WTC11 (cell line): ENCODE data around the gene STK32C. TPM values are rescaled to one million over a fixed set of nuclear protein-coding genes. Genes with fewer than 3 reads are reported as not detected.

Experiments used
- ATAC-seq: fragments of 200-7000 bp; cut with Tn5 transposase; 2 replicates; pipeline ENCODE4 v1.10.0; 2021; ENCODE audit warnings: mild to moderate bottlenecking, moderate library complexity
- CTCF ChIA-PET: fragments of 300-600 bp; sonication (Branson Sonifier 250); formaldehyde crosslinking; loops from one replicate; lab custom pipeline; 2021; ENCODE audit warnings: antibody characterized with exemption; lab: Charles Lee
- POLR2A ChIA-PET: fragments of 350-600 bp; sonication (Branson Sonifier 250); formaldehyde crosslinking; loops from one replicate; lab custom pipeline; 2021; ENCODE audit warnings: antibody characterized with exemption; lab: Charles Lee
- DNase-seq: peaks from one replicate; pipeline ENCODE4 v3.0.0; 2021; ENCODE audit warnings: low spot score
- H3K27ac Mint-ChIP-seq: 2 replicates; pipeline ENCODE4 v1.8.0; 2021; ENCODE audit warnings: mixed read lengths
- H3K27me3 Mint-ChIP-seq: 2 replicates; pipeline ENCODE4 v1.8.0; 2021; ENCODE audit warnings: low read depth, mild to moderate bottlenecking, moderate library complexity, mixed read lengths
- H3K36me3 Mint-ChIP-seq: 2 replicates; pipeline ENCODE4 v1.8.0; 2021; ENCODE audit warnings: mixed read lengths
- H3K4me1 Mint-ChIP-seq: 2 replicates; pipeline ENCODE4 v1.8.0; 2022; ENCODE audit warnings: mixed read lengths
- H3K4me3 Mint-ChIP-seq: 2 replicates; pipeline ENCODE4 v1.8.0; 2021; ENCODE audit warnings: mild to moderate bottlenecking, moderate library complexity, mixed read lengths
- H3K9me3 Mint-ChIP-seq: 2 replicates; pipeline ENCODE4 v1.8.0; 2021; ENCODE audit warnings: mixed read lengths
- JUN ChIP-seq: sonication (generic); formaldehyde crosslinking; IDR thresholded peaks from 2 replicates; pipeline ENCODE4 v1.8.0; 2023; ENCODE audit warnings: mild to moderate bottlenecking, missing genetic modification reagents
- NFE2L1 ChIP-seq: sonication (generic); formaldehyde crosslinking; IDR thresholded peaks from 2 replicates; pipeline ENCODE4 v1.8.1; 2023; ENCODE audit warnings: missing genetic modification reagents
- NFYB ChIP-seq: sonication (generic); formaldehyde crosslinking; conservative IDR thresholded peaks from 2 replicates; pipeline ENCODE4 v1.8.0; 2022; ENCODE audit warnings: low read depth, missing genetic modification reagents
- NR2C2 ChIP-seq: sonication (generic); formaldehyde crosslinking; IDR thresholded peaks from 2 replicates; pipeline ENCODE4 v1.8.0; 2022; ENCODE audit warnings: mild to moderate bottlenecking, missing genetic modification reagents
- OVOL2 ChIP-seq: fragments of 250-450 bp; sonication (Bioruptor Pico); IDR thresholded peaks from 2 replicates; pipeline ENCODE4 v1.9.0; 2021; ENCODE audit warnings: mild to moderate bottlenecking, borderline replicate concordance
- SMAD3 ChIP-seq: sonication (generic); formaldehyde crosslinking; IDR thresholded peaks from 2 replicates; pipeline ENCODE4 v1.8.0; 2022; ENCODE audit warnings: missing genetic modification reagents, mild to moderate bottlenecking, borderline replicate concordance
- SMAD4 ChIP-seq: sonication (generic); formaldehyde crosslinking; IDR thresholded peaks from 2 replicates; pipeline ENCODE4 v1.8.0; 2022; ENCODE audit warnings: mild to moderate bottlenecking, missing genetic modification reagents
- ZNF138 ChIP-seq: sonication (generic); formaldehyde crosslinking; conservative IDR thresholded peaks from 2 replicates; pipeline ENCODE4 v1.8.1; 2022; ENCODE audit warnings: mild to moderate bottlenecking, moderate library complexity, missing genetic modification reagents
- ZNF219 ChIP-seq: sonication (generic); formaldehyde crosslinking; IDR thresholded peaks from 2 replicates; pipeline ENCODE4 v1.8.0; 2023; ENCODE audit warnings: missing genetic modification reagents, mild to moderate bottlenecking, borderline replicate concordance
- total RNA-seq: library from RNA; stranded (reverse); gene quantifications from 3 replicates; pipeline ENCODE4 v1.2.3, GENCODE V29; 2021
- TF ChIP-seq, protein P1 (sequence below): sonication (generic); formaldehyde crosslinking; IDR thresholded peaks from 2 replicates; pipeline ENCODE4 v1.8.1; 2022; ENCODE audit warnings: missing genetic modification reagents, borderline replicate concordance
- TF ChIP-seq, protein P2 (sequence below): sonication (generic); formaldehyde crosslinking; IDR thresholded peaks from 2 replicates; pipeline ENCODE4 v1.8.0; 2022; ENCODE audit warnings: mild to moderate bottlenecking, missing genetic modification reagents
- TF ChIP-seq, protein P3 (sequence below): sonication (generic); formaldehyde crosslinking; IDR thresholded peaks from 2 replicates; pipeline ENCODE4 v1.8.0; 2023; ENCODE audit warnings: missing genetic modification reagents, mild to moderate bottlenecking, borderline replicate concordance
- TF ChIP-seq, protein P4 (sequence below): sonication (generic); formaldehyde crosslinking; IDR thresholded peaks from 2 replicates; pipeline ENCODE4 v1.8.1; 2022; ENCODE audit warnings: low read depth, mild to moderate bottlenecking, moderate library complexity, missing genetic modification reagents, borderline replicate concordance

STK32C gene
- total RNA-seq, 1 experiment from 2014 or later = 20.7 TPM

DNA sequence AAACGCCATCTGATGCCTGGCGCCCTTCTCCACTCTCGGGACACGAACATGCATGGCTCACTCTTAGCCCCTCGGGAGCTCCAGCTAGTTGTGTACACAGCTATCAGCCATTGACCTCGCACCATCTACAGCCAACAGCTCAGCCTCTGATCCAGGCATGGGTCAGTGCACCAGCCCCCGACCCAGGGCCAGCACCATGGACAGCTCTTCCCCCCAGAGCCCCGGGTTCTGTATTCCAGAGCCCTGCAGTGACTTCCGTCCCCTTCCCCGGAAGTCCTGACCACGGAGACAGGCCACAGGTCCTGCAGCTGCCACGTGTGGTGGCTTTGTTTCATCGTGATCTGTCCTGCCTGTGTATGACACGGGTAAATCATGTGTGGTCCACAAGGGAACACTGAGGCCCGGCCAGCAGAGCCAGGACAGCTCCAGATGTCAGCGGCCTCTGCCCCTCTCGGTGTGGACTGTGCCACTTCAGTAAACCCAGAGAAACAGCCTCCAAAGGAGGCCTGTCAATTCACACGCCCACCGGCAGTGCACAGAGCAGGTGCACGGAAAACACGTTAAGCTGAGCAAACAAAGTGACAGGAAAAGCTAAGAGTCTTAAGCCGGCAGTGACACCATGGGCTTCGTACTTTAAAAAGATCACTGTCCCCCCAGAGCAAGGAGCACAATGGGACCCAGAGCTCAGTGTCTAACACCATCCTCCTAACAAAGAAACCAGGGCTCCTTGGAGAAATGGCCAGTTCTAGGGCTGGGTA lies 13.0 kb downstream of the STK32C start (continued):
- TF ChIP-seq, protein P1, sequence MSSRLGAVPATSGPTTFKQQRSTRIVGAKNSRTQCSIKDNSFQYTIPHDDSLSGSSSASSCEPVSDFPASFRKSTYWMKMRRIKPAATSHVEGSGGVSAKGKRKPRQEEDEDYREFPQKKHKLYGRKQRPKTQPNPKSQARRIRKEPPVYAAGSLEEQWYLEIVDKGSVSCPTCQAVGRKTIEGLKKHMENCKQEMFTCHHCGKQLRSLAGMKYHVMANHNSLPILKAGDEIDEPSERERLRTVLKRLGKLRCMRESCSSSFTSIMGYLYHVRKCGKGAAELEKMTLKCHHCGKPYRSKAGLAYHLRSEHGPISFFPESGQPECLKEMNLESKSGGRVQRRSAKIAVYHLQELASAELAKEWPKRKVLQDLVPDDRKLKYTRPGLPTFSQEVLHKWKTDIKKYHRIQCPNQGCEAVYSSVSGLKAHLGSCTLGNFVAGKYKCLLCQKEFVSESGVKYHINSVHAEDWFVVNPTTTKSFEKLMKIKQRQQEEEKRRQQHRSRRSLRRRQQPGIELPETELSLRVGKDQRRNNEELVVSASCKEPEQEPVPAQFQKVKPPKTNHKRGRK (CRISPR knock-in tag) = no peak
- peak; percentile 78; the same call in 1 of the 2 replicates for TF ChIP-seq SMAD3
- peak; percentile 82; the same call in 1 of the 2 replicates for TF ChIP-seq JUN (CRISPR knock-in tag)
- TF ChIP-seq SMAD4 = 0 out of 2 replicates have a peak, but pooled peaks have one; percentile 69
- no peak for TF ChIP-seq OVOL2 (CRISPR knock-in tag)
- TF ChIP-seq, protein P2, sequence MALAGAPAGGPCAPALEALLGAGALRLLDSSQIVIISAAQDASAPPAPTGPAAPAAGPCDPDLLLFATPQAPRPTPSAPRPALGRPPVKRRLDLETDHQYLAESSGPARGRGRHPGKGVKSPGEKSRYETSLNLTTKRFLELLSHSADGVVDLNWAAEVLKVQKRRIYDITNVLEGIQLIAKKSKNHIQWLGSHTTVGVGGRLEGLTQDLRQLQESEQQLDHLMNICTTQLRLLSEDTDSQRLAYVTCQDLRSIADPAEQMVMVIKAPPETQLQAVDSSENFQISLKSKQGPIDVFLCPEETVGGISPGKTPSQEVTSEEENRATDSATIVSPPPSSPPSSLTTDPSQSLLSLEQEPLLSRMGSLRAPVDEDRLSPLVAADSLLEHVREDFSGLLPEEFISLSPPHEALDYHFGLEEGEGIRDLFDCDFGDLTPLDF (CRISPR knock-in tag) = 0 out of 2 replicates have a peak, but pooled peaks have one; percentile 74
- TF ChIP-seq, protein P3, sequence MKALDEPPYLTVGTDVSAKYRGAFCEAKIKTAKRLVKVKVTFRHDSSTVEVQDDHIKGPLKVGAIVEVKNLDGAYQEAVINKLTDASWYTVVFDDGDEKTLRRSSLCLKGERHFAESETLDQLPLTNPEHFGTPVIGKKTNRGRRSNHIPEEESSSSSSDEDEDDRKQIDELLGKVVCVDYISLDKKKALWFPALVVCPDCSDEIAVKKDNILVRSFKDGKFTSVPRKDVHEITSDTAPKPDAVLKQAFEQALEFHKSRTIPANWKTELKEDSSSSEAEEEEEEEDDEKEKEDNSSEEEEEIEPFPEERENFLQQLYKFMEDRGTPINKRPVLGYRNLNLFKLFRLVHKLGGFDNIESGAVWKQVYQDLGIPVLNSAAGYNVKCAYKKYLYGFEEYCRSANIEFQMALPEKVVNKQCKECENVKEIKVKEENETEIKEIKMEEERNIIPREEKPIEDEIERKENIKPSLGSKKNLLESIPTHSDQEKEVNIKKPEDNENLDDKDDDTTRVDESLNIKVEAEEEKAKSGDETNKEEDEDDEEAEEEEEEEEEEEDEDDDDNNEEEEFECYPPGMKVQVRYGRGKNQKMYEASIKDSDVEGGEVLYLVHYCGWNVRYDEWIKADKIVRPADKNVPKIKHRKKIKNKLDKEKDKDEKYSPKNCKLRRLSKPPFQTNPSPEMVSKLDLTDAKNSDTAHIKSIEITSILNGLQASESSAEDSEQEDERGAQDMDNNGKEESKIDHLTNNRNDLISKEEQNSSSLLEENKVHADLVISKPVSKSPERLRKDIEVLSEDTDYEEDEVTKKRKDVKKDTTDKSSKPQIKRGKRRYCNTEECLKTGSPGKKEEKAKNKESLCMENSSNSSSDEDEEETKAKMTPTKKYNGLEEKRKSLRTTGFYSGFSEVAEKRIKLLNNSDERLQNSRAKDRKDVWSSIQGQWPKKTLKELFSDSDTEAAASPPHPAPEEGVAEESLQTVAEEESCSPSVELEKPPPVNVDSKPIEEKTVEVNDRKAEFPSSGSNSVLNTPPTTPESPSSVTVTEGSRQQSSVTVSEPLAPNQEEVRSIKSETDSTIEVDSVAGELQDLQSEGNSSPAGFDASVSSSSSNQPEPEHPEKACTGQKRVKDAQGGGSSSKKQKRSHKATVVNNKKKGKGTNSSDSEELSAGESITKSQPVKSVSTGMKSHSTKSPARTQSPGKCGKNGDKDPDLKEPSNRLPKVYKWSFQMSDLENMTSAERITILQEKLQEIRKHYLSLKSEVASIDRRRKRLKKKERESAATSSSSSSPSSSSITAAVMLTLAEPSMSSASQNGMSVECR = peak; percentile 74; the same call in 1 of the 2 replicates
- peak; percentile 69 for TF ChIP-seq NFE2L1 (CRISPR knock-in tag)
- TF ChIP-seq ZNF138 (CRISPR knock-in tag) = 0 out of 2 replicates have a peak, but pooled peaks have one; percentile 48
- TF ChIP-seq, protein P4, sequence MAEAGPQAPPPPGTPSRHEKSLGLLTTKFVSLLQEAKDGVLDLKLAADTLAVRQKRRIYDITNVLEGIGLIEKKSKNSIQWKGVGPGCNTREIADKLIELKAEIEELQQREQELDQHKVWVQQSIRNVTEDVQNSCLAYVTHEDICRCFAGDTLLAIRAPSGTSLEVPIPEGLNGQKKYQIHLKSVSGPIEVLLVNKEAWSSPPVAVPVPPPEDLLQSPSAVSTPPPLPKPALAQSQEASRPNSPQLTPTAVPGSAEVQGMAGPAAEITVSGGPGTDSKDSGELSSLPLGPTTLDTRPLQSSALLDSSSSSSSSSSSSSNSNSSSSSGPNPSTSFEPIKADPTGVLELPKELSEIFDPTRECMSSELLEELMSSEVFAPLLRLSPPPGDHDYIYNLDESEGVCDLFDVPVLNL (CRISPR knock-in tag) = 0 out of 2 replicates have a peak, but pooled peaks have one; percentile 36

DNA sequence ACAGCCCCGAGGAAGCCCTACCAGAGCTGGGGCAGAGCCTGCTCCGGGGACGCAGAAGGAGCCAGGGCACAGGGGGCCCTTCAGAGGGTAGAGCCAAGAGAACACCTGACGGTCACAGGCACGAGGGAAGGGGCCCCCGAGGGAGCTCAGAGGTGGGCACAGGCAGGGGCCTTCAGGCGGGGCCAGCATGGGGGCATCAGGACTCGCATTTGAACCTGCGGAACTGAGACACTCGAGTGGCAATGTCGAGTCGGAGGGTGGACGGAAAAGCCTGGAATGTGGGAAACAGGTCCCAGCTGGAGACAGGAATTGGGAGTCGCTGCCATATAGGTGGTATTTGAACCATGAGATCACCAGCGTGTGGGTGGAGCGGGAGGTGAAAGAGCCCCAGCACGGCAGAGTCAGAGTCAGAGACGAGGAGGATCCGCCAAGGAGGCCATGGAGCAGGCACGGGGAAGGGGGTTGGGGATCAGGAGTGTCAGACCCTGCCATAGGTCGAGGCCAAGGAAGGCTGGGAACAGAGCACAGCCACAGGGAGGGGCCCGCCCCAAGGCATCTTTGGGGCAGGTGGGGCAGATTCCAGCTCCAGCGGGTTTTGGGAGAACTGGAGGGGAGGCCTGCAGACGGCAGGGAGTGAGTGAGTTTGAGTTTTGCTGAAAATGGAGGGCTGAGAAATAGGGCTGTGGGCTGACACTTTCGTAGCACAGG lies 13.8 kb downstream of the STK32C start:
- DNase-seq (no peak), ATAC-seq (peak; percentile 16; the same call in 1 of the 2 replicates)
- Mint-ChIP-seq H3K36me3 (no peaks in the 10 kb centered on the region), H3K9me3 (no peaks in the 10 kb centered on the region), H3K27ac (no peak overlapping the region), H3K27me3 (no peaks in the 10 kb centered on the region), H3K4me1 (peaks cover 10% of the 10 kb centered on the region), H3K4me3 (no peak overlapping the region)
- TF ChIP-seq ZNF219 (CRISPR knock-in tag) (no peak), NR2C2 (CRISPR knock-in tag) (no peak), NFYB (CRISPR knock-in tag) (no peak)
- ChIA-PET CTCF (interaction anchor here (0.8 to 1.5 kb wide), 5 partner anchors 14 to 111 kb away, joined by 3 to 10 read pairs (median 3); partner anchors contain the start of gene STK32C), POLR2A (interaction anchor here (0.9 kb wide), 1 partner anchor 589 kb away, joined by 3 read pairs; no protein-coding TSS in a partner anchor)
